B cell (primary cell): ENCODE data around the gene PKNOX2. TPM values are rescaled to one million over a fixed set of nuclear protein-coding genes. Genes with fewer than 3 reads are reported as not detected.

Experiments used
- ATAC-seq: fragments of 200-7000 bp; cut with Tn5 transposase; one replicate; pipeline ENCODE4 v1.10.0; 2021; ENCODE audit warnings: low read depth, mild to moderate bottlenecking, moderate number of reproducible peaks, moderate library complexity
- CTCF ChIA-PET: fragments of 350-600 bp; sonication (Branson Sonifier 250); formaldehyde crosslinking; loops from one replicate; lab custom pipeline; 2021; ENCODE audit warnings: antibody characterized with exemption, inconsistent platforms; lab: Charles Lee
- POLR2A ChIA-PET: fragments of 350-600 bp; sonication (Branson Sonifier 250); formaldehyde crosslinking; loops from one replicate; lab custom pipeline; 2021; ENCODE audit warnings: antibody characterized with exemption; lab: Charles Lee
- DNase-seq: peaks from one replicate; pipeline ENCODE4 v3.0.0; 2013
- H2AFZ ChIP-seq: 2 replicates; pipeline ENCODE4 v1.6.1; 2012; ENCODE audit warnings: mild to moderate bottlenecking, low read depth, low read length; ENCODE audit not compliant: insufficient read depth, poor library complexity, severe bottlenecking
- H3K27ac ChIP-seq, 2 donors: 1 replicate in 1 of 2; 2 replicates in 1 of 2; pipeline ENCODE4 v1.5.1; 2012 to 2013; ENCODE audit warnings: low read length in 2 of 2, mild to moderate bottlenecking in 2 of 2, moderate library complexity in 1 of 2
- H3K27me3 ChIP-seq, 4 experiments: fragments of 200-600 bp in 1 of 4; sonication (generic) in 1 of 4; replicated peaks in 1 of 4; 1 replicate in 2 of 4; 2 replicates in 2 of 4; pipeline versions ENCODE4 v1.6.1 to v1.7.0; 2013 to 2016; ENCODE audit warnings: low read length in 3 of 4, mild to moderate bottlenecking in 2 of 4, mixed read lengths in 1 of 4, moderate library complexity in 1 of 4; ENCODE audit not compliant: insufficient read depth in 4 of 4, control insufficient read depth in 3 of 4; ENCODE audit errors: control extremely low read depth in 1 of 4
- H3K36me3 ChIP-seq, 2 experiments: replicated peaks in 1 of 2; 1 replicate in 1 of 2; 2 replicates in 1 of 2; pipeline versions ENCODE4 v1.6.1 to v1.7.1; 2013; ENCODE audit warnings: low read length in 1 of 2; ENCODE audit not compliant: insufficient read depth in 2 of 2, control insufficient read depth in 1 of 2; ENCODE audit errors: control extremely low read depth in 1 of 2, extremely low read depth in 1 of 2
- H3K4me1 ChIP-seq, 2 donors: fragments of 200-600 bp in 1 of 2; sonication (generic) in 1 of 2; 1 replicate in 1 of 2; 2 replicates in 1 of 2; pipeline versions ENCODE4 v1.5.1 to v1.6.1; 2013 to 2017; ENCODE audit warnings: low read length in 2 of 2; ENCODE audit not compliant: control insufficient read depth in 2 of 2, insufficient read depth in 2 of 2
- H3K4me2 ChIP-seq: replicated peaks from 2 replicates; pipeline ENCODE3; 2012; ENCODE audit warnings: mild to moderate bottlenecking, low read depth, low read length; ENCODE audit not compliant: poor library complexity, severe bottlenecking
- H3K4me3 ChIP-seq, 5 experiments: fragments of 200-600 bp in 1 of 5; sonication (generic) in 1 of 5; 1 replicate in 3 of 5; 2 replicates in 2 of 5; pipeline versions ENCODE4 v1.5.1 to v1.7.0; 2011 to 2016; ENCODE audit warnings: low read length in 4 of 5, mild to moderate bottlenecking in 4 of 5, low read depth in 2 of 5, control low read depth in 1 of 5, moderate library complexity in 1 of 5; ENCODE audit not compliant: insufficient read depth in 1 of 5; ENCODE audit errors: control extremely low read depth in 1 of 5, extremely low read depth in 1 of 5
- H3K79me2 ChIP-seq: fragments of 200-600 bp; sonication (generic); one replicate; pipeline ENCODE4 v1.6.0; 2016; ENCODE audit warnings: low read length; ENCODE audit not compliant: control insufficient read depth, insufficient read depth
- H3K9ac ChIP-seq: fragments of 200-600 bp; sonication (generic); 2 replicates; pipeline ENCODE4 v1.6.1; 2017; ENCODE audit warnings: mild to moderate bottlenecking, low read length, moderate library complexity
- H3K9me3 ChIP-seq, 3 donors: one replicate each; pipeline versions ENCODE4 v1.6.1 to v1.7.1; 2013; ENCODE audit warnings: low read length in 2 of 3; ENCODE audit not compliant: control insufficient read depth in 2 of 3, insufficient read depth in 1 of 3; ENCODE audit errors: control extremely low read depth in 1 of 3
- H4K20me1 ChIP-seq: 2 replicates; pipeline ENCODE4 v1.6.0; 2012; ENCODE audit warnings: mild to moderate bottlenecking, low read length; ENCODE audit not compliant: insufficient read depth, control insufficient read depth, poor library complexity, severe bottlenecking
- H3K27ac Mint-ChIP-seq: one replicate; pipeline ENCODE4 v1.8.0; 2021; ENCODE audit warnings: mixed read lengths
- H3K27me3 Mint-ChIP-seq: one replicate; pipeline ENCODE4 v1.8.0; 2021; ENCODE audit warnings: mixed read lengths
- H3K4me1 Mint-ChIP-seq: one replicate; pipeline ENCODE4 v1.8.0; 2021; ENCODE audit warnings: mixed read lengths
- H3K4me3 Mint-ChIP-seq: one replicate; pipeline ENCODE4 v1.8.0; 2021; ENCODE audit warnings: mixed read lengths
- H3K9me3 Mint-ChIP-seq: one replicate; pipeline ENCODE4 v1.8.0; 2022; ENCODE audit warnings: mixed read lengths; ENCODE audit not compliant: insufficient read depth
- CTCF ChIP-seq: fragments of 200-600 bp; IDR thresholded peaks from one replicate; pipeline ENCODE4 v1.8.0; 2022; ENCODE audit warnings: antibody characterized with exemption, mild to moderate bottlenecking
- EZH2 ChIP-seq: IDR thresholded peaks from 2 replicates; pipeline ENCODE4 v1.6.1; 2012; ENCODE audit warnings: borderline replicate concordance, low read depth, mild to moderate bottlenecking, moderate library complexity, low read length; ENCODE audit not compliant: insufficient read depth, poor library complexity, severe bottlenecking
- WGBS: methylation state at CpG from one replicate; pipeline ENCODE4 v1.1.5; 2013; ENCODE audit warnings: missing lambda C conversion rate; ENCODE audit not compliant: insufficient coverage; 5-methylcytosine and 5-hydroxymethylcytosine counted together
- intact Hi-C: fragments of 100-400 bp; cut with micrococcal nuclease; formaldehyde crosslinking; loops from one replicate; pipeline ENCODE4 v1.10.0; 2022
- polyA plus RNA-seq: library from polyadenylated mRNA; depleted of rRNA; stranded (reverse); fragments of >200 nt; gene quantifications from 2 replicates; pipeline ENCODE4 v1.2.3, GENCODE V29; 2012
- total RNA-seq, 2 donors: library from RNA; stranded (reverse); fragments of 120-200 nt in 1 of 2; gene quantifications; 1 replicate in 1 of 2; 2 replicates in 1 of 2; pipeline versions ENCODE4 v1.2.3 to v1.2.4, GENCODE V29; 2013 to 2022

The PKNOX2 gene
- total and polyA plus RNA-seq, 2 donors (not counting 1 experiment from before 2014, with no cell fraction given) = not detected

- Mint-ChIP-seq H3K4me1 (no peaks in the 10 kb centered on the region), H3K4me3 (no peak overlapping the region), H3K27ac (no peak overlapping the region), H3K9me3 (no peaks in the 10 kb centered on the region), H3K27me3 (peaks cover 6% of the 10 kb centered on the region)
- H3K27me3 ChIP-seq = no peaks in the 10 kb centered on the region
- DNase-seq (no peak), ATAC-seq (no peak)
- no peak overlapping the region for H3K4me2 ChIP-seq
- no peaks in the 10 kb centered on the region for H3K36me3 ChIP-seq
- 86% methylated on average over 13 of the region's 17 CpGs for WGBS
- POLR2A ChIA-PET = no interaction called here
- no peaks in the 10 kb centered on the region for H4K20me1 ChIP-seq
- H3K9ac ChIP-seq = no peak overlapping the region
- no peaks in the 10 kb centered on the region for H3K9me3 ChIP-seq
- TF ChIP-seq CTCF (no peak), EZH2 (no peak)
- no peaks in the 10 kb centered on the region for H3K79me2 ChIP-seq
- H3K27ac ChIP-seq = no peak overlapping the region
- CTCF ChIA-PET = no interaction called here
- H3K4me3 ChIP-seq = no peak overlapping the region
- intact Hi-C loops = no loop called here
- H2AFZ ChIP-seq = no peak overlapping the region
- no peaks in the 10 kb centered on the region for H3K4me1 ChIP-seq
Measured at GRCh38 chr11:125250318-125251213, 86.0 kb downstream of the PKNOX2 start.

GRCh38 chr11:125251214-125251545 is 86.6 kb downstream of the PKNOX2 start:
- intact Hi-C loops = no loop called here
- H3K4me2 ChIP-seq = no peak overlapping the region
- ATAC-seq (no peak), DNase-seq (no peak)
- Mint-ChIP-seq H3K4me3 (no peak overlapping the region), H3K27me3 (peaks cover 6% of the 10 kb centered on the region), H3K9me3 (no peaks in the 10 kb centered on the region), H3K4me1 (no peaks in the 10 kb centered on the region), H3K27ac (no peak overlapping the region)
- POLR2A ChIA-PET = no interaction called here
- H4K20me1 ChIP-seq = no peaks in the 10 kb centered on the region
- no peaks in the 10 kb centered on the region for H3K9me3 ChIP-seq
- no peak overlapping the region for H3K4me3 ChIP-seq
- no peak overlapping the region for H3K27ac ChIP-seq
- no peaks in the 10 kb centered on the region for H3K4me1 ChIP-seq
- H3K79me2 ChIP-seq = no peaks in the 10 kb centered on the region
- H2AFZ ChIP-seq = no peak overlapping the region
- TF ChIP-seq EZH2 = no peak
- no peak for TF ChIP-seq CTCF
- H3K9ac ChIP-seq = no peak overlapping the region
- 100% methylated on average over 2 of the region's 5 CpGs for WGBS
- no peaks in the 10 kb centered on the region for H3K27me3 ChIP-seq
- no peaks in the 10 kb centered on the region for H3K36me3 ChIP-seq
- CTCF ChIA-PET = no interaction called here
